Muscle of leg (tissue), 11 donors: ENCODE results near the gene SYNE3. TPM values are rescaled to one million over a fixed set of nuclear protein-coding genes. Genes with fewer than 3 reads are reported as not detected.

Experiments
- DNase-seq: peaks from one replicate; pipeline ENCODE4 v3.0.0; 2013
- H3K27ac ChIP-seq: one replicate; pipeline ENCODE4 v1.5.1; 2013; ENCODE audit warnings: mild to moderate bottlenecking, low read length, control low read depth
- H3K27me3 ChIP-seq: one replicate; pipeline ENCODE4 v1.6.1; 2013; ENCODE audit warnings: low read length; ENCODE audit not compliant: control insufficient read depth, insufficient read depth
- H3K36me3 ChIP-seq: one replicate; pipeline ENCODE4 v1.6.1; 2013; ENCODE audit warnings: low read length; ENCODE audit not compliant: control insufficient read depth, insufficient read depth
- H3K4me1 ChIP-seq: one replicate; pipeline ENCODE4 v1.6.1; 2013; ENCODE audit warnings: low read length; ENCODE audit not compliant: control insufficient read depth, insufficient read depth
- H3K4me3 ChIP-seq: one replicate; pipeline ENCODE4 v1.5.1; 2013; ENCODE audit warnings: low read length, control low read depth
- H3K9me3 ChIP-seq: replicated peaks from 2 replicates; pipeline ENCODE4 v1.6.1; 2013; ENCODE audit warnings: low read depth, low read length; ENCODE audit not compliant: control insufficient read depth
- WGBS: methylation state at CpG from one replicate; pipeline ENCODE4 v1.1.5; 2013; ENCODE audit warnings: missing lambda C conversion rate; ENCODE audit not compliant: insufficient coverage; 5-methylcytosine and 5-hydroxymethylcytosine counted together
- polyA plus RNA-seq, 8 donors: library from polyadenylated mRNA; unstranded; fragments of 120-200 nt; gene quantifications; one replicate each; pipeline versions ENCODE4 v1.2.1 to v1.2.3, GENCODE V29; 2013; ENCODE audit warnings: inconsistent platforms in 1 of 8, low replicate concordance in 1 of 8; ENCODE audit not compliant: insufficient read length in 8 of 8, insufficient read depth in 1 of 8
- total RNA-seq: library from RNA; stranded (reverse); fragments of 120-200 nt; gene quantifications from one replicate; pipeline ENCODE4 v1.2.4, GENCODE V29; 2013

Gene SYNE3
- total and polyA plus RNA-seq, 9 donors = 6.8 to 14.5 (median 10.5) TPM

GRCh38 chr14:95541346-95541745 lies 24.9 kb upstream of the SYNE3 start:
- Histone ChIP-seq H3K9me3 (no peaks in the 10 kb centered on the region), H3K27ac (no peak overlapping the region), H3K4me3 (no peak overlapping the region), H3K4me1 (peaks cover 9% of the 10 kb centered on the region), H3K36me3 (peaks cover 8% of the 10 kb centered on the region), H3K27me3 (no peaks in the 10 kb centered on the region)
- WGBS = no CpG with 5 or more reads among the region's 4 CpGs
- no peak for DNase-seq

GRCh38 chr14:95540236-95540855 lies 23.9 kb upstream of the SYNE3 start:
- Histone ChIP-seq H3K27ac (no peak overlapping the region), H3K4me1 (peaks cover 19% of the 10 kb centered on the region), H3K27me3 (no peaks in the 10 kb centered on the region), H3K36me3 (peaks cover 8% of the 10 kb centered on the region), H3K4me3 (no peak overlapping the region), H3K9me3 (no peaks in the 10 kb centered on the region)
- DNase-seq = no peak
- WGBS = no CpG with 5 or more reads among the region's 6 CpGs

GRCh38 chr14:95538801-95539509 lies 22.5 kb upstream of the SYNE3 start:
- H3K4me3 ChIP-seq = no peak overlapping the region
- no peak for DNase-seq
- no peaks in the 10 kb centered on the region for H3K9me3 ChIP-seq
- no peak overlapping the region for H3K27ac ChIP-seq
- peaks cover 19% of the 10 kb centered on the region for H3K4me1 ChIP-seq
- H3K36me3 ChIP-seq = no peaks in the 10 kb centered on the region
- WGBS = 92% methylated on average over 6 of the region's 14 CpGs
- no peaks in the 10 kb centered on the region for H3K27me3 ChIP-seq

- Histone ChIP-seq H3K36me3 (no peaks in the 10 kb centered on the region), H3K4me1 (peaks cover 27% of the 10 kb centered on the region), H3K4me3 (no peak overlapping the region), H3K27me3 (no peaks in the 10 kb centered on the region), H3K27ac (no peak overlapping the region), H3K9me3 (no peaks in the 10 kb centered on the region)
- WGBS = 64% methylated on average over 5 of the region's 9 CpGs
- no peak for DNase-seq
These were observed 21.0 kb upstream of the SYNE3 start for GRCh38 chr14:95537298-95538089.

GRCh38 chr14:95536671-95537070 lies 20.2 kb upstream of the SYNE3 start:
- DNase-seq = no peak
- H3K9me3 ChIP-seq = no peaks in the 10 kb centered on the region
- H3K4me1 ChIP-seq = peaks cover 29% of the 10 kb centered on the region
- no peak overlapping the region for H3K27ac ChIP-seq
- H3K36me3 ChIP-seq = no peaks in the 10 kb centered on the region
- no peaks in the 10 kb centered on the region for H3K27me3 ChIP-seq
- no peak overlapping the region for H3K4me3 ChIP-seq
- WGBS = 14% methylated on average over 1 of the region's 5 CpGs

- Histone ChIP-seq H3K36me3 (no peaks in the 10 kb centered on the region), H3K9me3 (no peaks in the 10 kb centered on the region), H3K27ac (peak overlapping the region; percentile 55), H3K4me3 (peak overlapping the region; percentile 80), H3K4me1 (peaks cover 29% of the 10 kb centered on the region), H3K27me3 (no peaks in the 10 kb centered on the region)
- no peak for DNase-seq
- WGBS = 30% methylated on average over 2 of the region's 4 CpGs
These were observed 19.7 kb upstream of the SYNE3 start for GRCh38 chr14:95536036-95536593.

- H3K4me3 ChIP-seq = peak overlapping the region; percentile 80
- H3K27me3 ChIP-seq = no peaks in the 10 kb centered on the region
- H3K4me1 ChIP-seq = peaks cover 29% of the 10 kb centered on the region
- DNase-seq = peak; percentile 27
- under 1% methylated on average over 45 of the region's 52 CpGs for WGBS
- no peaks in the 10 kb centered on the region for H3K9me3 ChIP-seq
- peak overlapping the region; percentile 55 for H3K27ac ChIP-seq
- no peaks in the 10 kb centered on the region for H3K36me3 ChIP-seq
These were observed 19.0 kb upstream of the SYNE3 start for GRCh38 chr14:95535226-95536021.

GRCh38 chr14:95534299-95535225 lies 18.1 kb upstream of the SYNE3 start, which contains the start of gene GLRX5:
Gene GLRX5 (plus strand): TSS chr14:95535050. CDS start chr14:95535090, 40 bp downstream.
- Histone ChIP-seq H3K4me1 (peaks cover 29% of the 10 kb centered on the region), H3K4me3 (peak within 1 kb of the TSS; percentile 97), H3K36me3 (no peaks in the 10 kb centered on the region), H3K27ac (peak within 1 kb of the TSS; percentile 94), H3K27me3 (no peaks in the 10 kb centered on the region), H3K9me3 (no peaks in the 10 kb centered on the region)
- WGBS = under 1% methylated on average over 90 of the region's 97 CpGs
- peak; percentile 100 for DNase-seq

GRCh38 chr14:95533822-95534221 lies 17.4 kb upstream of the SYNE3 start:
- DNase-seq = no peak
- WGBS = 0% methylated on average over 8 of the region's 18 CpGs
- peak overlapping the region; percentile 94 for H3K27ac ChIP-seq
- no peaks in the 10 kb centered on the region for H3K36me3 ChIP-seq
- H3K27me3 ChIP-seq = no peaks in the 10 kb centered on the region
- no peaks in the 10 kb centered on the region for H3K9me3 ChIP-seq
- peak overlapping the region; percentile 97 for H3K4me3 ChIP-seq
- peaks cover 29% of the 10 kb centered on the region for H3K4me1 ChIP-seq
